GM18511 (cell line): ENCODE results near the gene C2CD2L.
"Not testable (repeated sequence)": the region's sequence is repeated elsewhere in the genome, so short reads cannot be mapped to it uniquely, and the experiment has no call there.

Source experiments
- ATAC-seq: cut with Tn5 transposase; IDR thresholded peaks from one replicate; pipeline ENCODE4 v1.9.1; 2021; ENCODE audit warnings: mild to moderate bottlenecking, moderate library complexity; ENCODE audit not compliant: unreplicated experiment

The C2CD2L gene

GRCh38 chr11:119106564-119107537 lies at the start of gene C2CD2L:
Gene C2CD2L, plus strand, starts transcription at chr11:119107344. Its CDS starts 398 bp downstream, at chr11:119107742.
- ATAC-seq, result peak; percentile 78

- not testable (repeated sequence) for ATAC-seq
These were observed 48.0 kb upstream of the C2CD2L start for GRCh38 chr11:119059128-119059527.

- ATAC-seq, result no peak
These were observed 45.9 kb upstream of the C2CD2L start for GRCh38 chr11:119061256-119061655.

GRCh38 chr11:119062779-119063178 lies 44.4 kb upstream of the C2CD2L start:
- no peak for ATAC-seq

- ATAC-seq, result no peak
These were observed 41.8 kb upstream of the C2CD2L start for GRCh38 chr11:119065369-119065768.

- ATAC-seq, result peak; percentile 91
These were observed 39.5 kb upstream of the C2CD2L start, which contains the start of gene VPS11 for GRCh38 chr11:119067371-119068222. Gene VPS11, plus strand, starts transcription at chr11:119067818. Its CDS starts 6 bp downstream, at chr11:119067824.

GRCh38 chr11:119077839-119078238 lies 29.3 kb upstream of the C2CD2L start:
- ATAC-seq, result no peak

GRCh38 chr11:119078675-119079420 lies 28.3 kb upstream of the C2CD2L start:
- ATAC-seq, result no peak

- ATAC-seq, result no peak
These were observed 25.4 kb upstream of the C2CD2L start for GRCh38 chr11:119081682-119082260.

GRCh38 chr11:119084663-119085436 lies 22.3 kb upstream of the C2CD2L start, which contains the start of gene HMBS:
Gene HMBS, plus strand, starts transcription at chr11:119084881. Its CDS starts 153 bp downstream, at chr11:119085034.
- ATAC-seq, result peak; percentile 90

- ATAC-seq, result peak; percentile 28
These were observed 21.7 kb upstream of the C2CD2L start for GRCh38 chr11:119085437-119085847.

- no peak for ATAC-seq
These were observed 20.0 kb upstream of the C2CD2L start for GRCh38 chr11:119087123-119087522.

GRCh38 chr11:119087747-119088241 lies 19.4 kb upstream of the C2CD2L start:
- ATAC-seq, result no peak

- no peak for ATAC-seq
These were observed 18.7 kb upstream of the C2CD2L start for GRCh38 chr11:119088406-119088805.

GRCh38 chr11:119089319-119089718 lies 17.8 kb upstream of the C2CD2L start:
- ATAC-seq, result no peak

- no peak for ATAC-seq
These were observed 16.0 kb upstream of the C2CD2L start for GRCh38 chr11:119091178-119091577.

GRCh38 chr11:119091966-119092879 lies 14.9 kb upstream of the C2CD2L start:
- no peak for ATAC-seq
